MM.1S (cell line): ENCODE data around the gene MRPL42.

ENCODE experiments used
- CTCF ChIP-seq: fragments of 300-600 bp; sonication (generic); IDR thresholded peaks from 2 replicates; pipeline ENCODE4 v1.5.1; 2016; ENCODE audit warnings: antibody characterized with exemption, low read length, mixed read lengths
- EZH2phosphoT487 ChIP-seq: fragments of 300-600 bp; sonication (generic); IDR thresholded peaks from 2 replicates; pipeline ENCODE4 v1.6.1; 2018; ENCODE audit warnings: antibody characterized with exemption, low read length

GRCh38 chr12:93451423-93452158 lies 15.7 kb upstream of the MRPL42 start:
- TF ChIP-seq CTCF (no peak), EZH2phosphoT487 (no peak)
